ENCODE results near the gene MYO1F.
A peak's percentile ranks its signal among the peaks of the same experiment; 100 is the strongest.

The MYO1F gene

GRCh38 chr19:8489561-8490394 is 87.5 kb downstream of the MYO1F start:
- DNase-seq, result no peak

- DNase-seq, result no peak
Measured at GRCh38 chr19:8488365-8488764, 88.9 kb downstream of the MYO1F start.

- peak; percentile 49 to 63 for DNase-seq
Measured at GRCh38 chr19:8487137-8487851, 89.9 kb downstream of the MYO1F start.

GRCh38 chr19:8486661-8487136 is 90.5 kb downstream of the MYO1F start:
- DNase-seq, result no peak

GRCh38 chr19:8485561-8486371 is 91.5 kb downstream of the MYO1F start:
- no peak for DNase-seq

GRCh38 chr19:8484331-8484894 is 92.8 kb downstream of the MYO1F start:
- no peak for DNase-seq

- DNase-seq, result no peak
Measured at GRCh38 chr19:8483165-8483564, 94.1 kb downstream of the MYO1F start.

- DNase-seq, result no peak
Measured at GRCh38 chr19:8482696-8483095, 94.5 kb downstream of the MYO1F start.

- DNase-seq, result no peak
Measured at GRCh38 chr19:8481616-8482015, 95.6 kb downstream of the MYO1F start.

- DNase-seq, result no peak
Measured at GRCh38 chr19:8481201-8481600, 96.0 kb downstream of the MYO1F start.

GRCh38 chr19:8478598-8478997 is 98.6 kb downstream of the MYO1F start:
- no peak for DNase-seq

GRCh38 chr19:8477889-8478288 is 99.4 kb downstream of the MYO1F start:
- DNase-seq, result no peak

GRCh38 chr19:8476524-8476923 is 100.7 kb downstream of the MYO1F start:
- DNase-seq, result no peak

GRCh38 chr19:8475005-8475404 is 102.2 kb downstream of the MYO1F start:
- DNase-seq, result no peak

- DNase-seq, result no peak
Measured at GRCh38 chr19:8473648-8474476, 103.4 kb downstream of the MYO1F start.
